Nucleus accumbens (tissue), 56 donors: ENCODE results near the gene MEF2A.

Experiments used
- DNase-seq, 56 donors: peaks; one replicate each; lab custom pipeline; 2025; lab: John Stamatoyannopoulos, UW

The MEF2A gene

DNA sequence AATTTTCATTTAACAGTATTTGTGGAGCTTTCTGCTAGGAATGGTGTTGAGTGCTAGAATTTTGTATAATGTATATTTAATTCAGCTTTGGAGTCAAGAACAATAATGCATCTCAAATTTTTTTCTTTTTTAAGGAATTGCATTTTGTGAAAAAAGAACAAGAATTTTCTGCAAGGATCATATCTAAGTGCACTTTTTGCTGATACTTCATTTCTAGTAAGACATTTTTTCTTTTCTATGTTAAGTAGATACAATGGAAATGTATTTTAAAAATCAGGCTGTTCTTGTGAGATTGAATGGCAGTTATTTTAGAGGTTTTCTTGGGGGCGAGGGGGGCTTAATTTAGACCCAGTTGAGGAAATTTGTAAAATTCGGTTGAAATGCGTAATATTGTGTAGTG is 32.5 kb downstream of the MEF2A start:
- DNase-seq = no peak

DNA sequence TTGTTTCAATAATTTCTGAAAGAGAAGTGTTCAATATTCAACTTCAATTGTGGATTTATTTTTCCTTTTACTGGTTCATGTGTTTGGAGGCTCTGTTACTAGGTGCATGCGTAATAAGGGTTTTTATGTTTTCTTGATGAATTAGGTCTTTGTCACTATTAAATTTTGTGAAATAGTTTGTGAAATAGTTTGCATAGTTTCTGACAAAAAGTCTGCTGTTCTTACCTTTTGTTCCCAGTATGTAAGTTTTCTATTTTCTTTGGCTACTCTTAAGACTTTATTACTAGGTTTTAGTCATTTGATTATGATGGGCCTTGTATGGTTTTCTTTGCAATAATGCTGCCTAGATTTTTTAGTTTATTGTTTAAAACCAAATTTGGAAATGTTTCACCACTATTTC is 38.0 kb downstream of the MEF2A start:
- DNase-seq = no peak

DNA sequence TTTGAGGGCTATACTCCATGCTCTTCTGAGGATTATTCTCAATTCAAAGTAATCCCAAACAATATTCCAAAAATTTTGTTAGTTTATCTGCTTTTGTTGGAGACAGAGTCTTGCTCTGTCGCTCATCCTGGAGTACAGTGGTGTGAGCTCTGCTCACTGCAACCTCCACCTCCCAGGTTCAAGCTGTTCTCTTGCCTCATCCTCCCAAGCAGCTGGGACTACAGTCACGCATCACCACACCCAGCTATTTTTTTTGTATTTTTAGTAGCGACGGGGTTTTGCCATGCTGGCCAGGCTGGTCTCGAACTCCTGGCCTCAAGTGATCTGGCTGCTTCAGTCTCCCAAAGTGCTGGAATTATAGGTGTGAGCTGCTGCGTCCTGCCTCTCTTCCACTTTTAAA is 39.1 kb downstream of the MEF2A start:
- no peak for DNase-seq

DNA sequence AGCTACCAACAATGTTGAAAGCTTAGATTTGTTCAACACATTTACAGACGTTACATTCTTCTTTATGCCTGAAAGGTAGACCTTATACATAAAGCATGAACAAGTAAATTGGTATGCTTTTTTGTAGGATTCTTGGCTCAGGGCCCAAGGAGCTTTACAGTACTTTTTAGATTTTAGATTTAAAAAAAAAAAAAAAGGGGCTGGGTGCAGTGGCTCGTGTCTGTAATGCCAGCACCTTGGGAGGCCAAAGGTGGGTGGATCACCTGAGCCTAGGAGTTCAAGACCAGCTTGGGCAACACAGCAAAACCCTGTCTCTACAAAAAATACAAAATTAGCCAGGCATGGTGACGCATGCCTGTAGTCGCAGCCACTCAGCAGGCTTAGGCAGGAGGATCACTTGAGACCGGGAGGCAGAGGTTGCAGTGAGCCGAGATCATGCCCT is 39.7 kb downstream of the MEF2A start:
- DNase-seq = no peak

DNA sequence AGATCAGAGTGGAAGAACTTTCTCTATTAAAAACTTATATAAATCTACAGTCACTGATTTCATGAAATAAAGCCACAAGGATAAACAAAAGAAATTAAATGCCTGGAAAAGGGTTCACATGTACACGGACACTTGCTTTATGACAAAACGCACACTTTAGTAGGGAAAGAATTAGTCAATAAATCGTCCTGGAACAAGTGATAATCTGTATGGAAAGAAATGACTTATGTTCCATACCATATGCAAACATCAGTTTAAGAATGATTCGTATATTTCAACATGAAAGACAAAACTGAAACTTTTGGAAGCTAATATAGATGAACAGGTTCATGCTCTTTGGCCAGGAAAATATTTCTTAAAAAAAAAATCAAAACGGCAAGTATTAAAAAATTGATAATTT is 40.2 kb downstream of the MEF2A start:
- DNase-seq = no peak

DNA sequence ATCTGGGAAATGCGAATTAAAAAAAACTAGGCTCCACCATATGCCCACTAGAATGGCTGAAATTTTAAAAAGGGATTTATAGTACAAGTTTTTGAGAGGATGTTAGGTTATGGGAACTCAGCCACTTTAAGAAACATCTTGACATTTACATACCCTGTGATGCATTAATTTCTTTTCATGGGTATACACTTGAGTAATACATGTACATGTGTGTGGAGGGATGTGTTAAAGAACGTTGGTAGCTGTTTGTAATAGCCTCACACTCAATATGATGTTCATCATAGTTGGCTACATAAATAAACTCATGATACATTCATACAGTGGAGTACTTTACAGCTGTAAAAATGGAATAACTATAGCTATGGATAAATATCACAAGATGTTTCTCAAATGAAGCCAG is 40.9 kb downstream of the MEF2A start:
- no peak for DNase-seq

DNA sequence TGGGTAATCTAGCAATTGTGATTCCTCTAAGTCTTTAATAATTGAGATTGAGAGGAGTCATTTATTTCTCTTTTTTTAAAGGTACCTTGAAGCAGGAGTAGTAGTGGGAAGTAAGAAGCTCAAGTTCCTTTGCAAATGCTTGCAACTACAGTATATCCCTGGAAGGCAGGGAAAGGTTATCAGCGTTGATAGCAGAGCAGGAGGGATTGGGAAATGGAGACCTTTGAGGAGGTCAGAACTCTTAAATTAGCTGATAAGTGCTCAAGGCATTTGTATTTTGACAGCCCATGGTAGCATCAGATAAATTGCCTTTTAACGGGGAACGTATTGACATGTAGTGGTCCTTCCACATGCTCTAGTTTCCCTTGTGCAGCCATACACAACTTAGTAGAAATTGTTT is 47.7 kb downstream of the MEF2A start:
- DNase-seq = no peak

DNA sequence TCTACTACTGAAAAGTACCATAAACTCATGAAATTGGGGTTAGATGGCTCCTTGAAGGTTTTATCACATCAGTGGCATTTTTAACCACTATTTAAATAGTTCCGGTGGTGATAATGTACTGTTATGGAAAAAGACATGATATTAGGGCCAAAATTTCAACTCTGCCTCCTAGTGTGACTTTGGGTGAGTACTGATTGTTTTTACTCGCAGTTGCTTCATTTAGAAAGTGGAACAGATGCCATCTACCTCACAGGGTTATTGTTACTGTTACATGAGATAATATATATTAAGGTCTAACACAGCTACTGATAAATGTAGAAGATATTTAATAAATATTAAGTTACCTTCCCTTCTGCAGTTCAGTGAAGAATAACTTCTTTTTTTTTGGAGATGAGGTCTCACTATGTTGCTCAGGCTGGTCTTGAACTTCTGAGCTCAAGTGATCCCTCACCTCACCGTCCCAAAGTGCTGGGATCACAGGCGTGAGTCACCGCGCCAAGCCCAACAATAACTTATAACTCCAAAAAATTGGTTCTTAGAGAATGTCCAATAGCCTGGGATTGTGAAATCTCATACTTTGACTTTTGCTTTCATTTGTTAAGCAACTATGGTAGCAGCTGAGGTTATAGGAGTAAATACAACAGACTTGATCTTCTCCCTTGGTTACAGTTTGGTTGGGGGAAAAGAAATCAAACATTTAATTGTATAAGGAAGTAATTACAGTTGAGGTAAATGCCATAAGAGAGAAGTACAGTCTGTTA is 48.3 kb downstream of the MEF2A start:
- no peak for DNase-seq

DNA sequence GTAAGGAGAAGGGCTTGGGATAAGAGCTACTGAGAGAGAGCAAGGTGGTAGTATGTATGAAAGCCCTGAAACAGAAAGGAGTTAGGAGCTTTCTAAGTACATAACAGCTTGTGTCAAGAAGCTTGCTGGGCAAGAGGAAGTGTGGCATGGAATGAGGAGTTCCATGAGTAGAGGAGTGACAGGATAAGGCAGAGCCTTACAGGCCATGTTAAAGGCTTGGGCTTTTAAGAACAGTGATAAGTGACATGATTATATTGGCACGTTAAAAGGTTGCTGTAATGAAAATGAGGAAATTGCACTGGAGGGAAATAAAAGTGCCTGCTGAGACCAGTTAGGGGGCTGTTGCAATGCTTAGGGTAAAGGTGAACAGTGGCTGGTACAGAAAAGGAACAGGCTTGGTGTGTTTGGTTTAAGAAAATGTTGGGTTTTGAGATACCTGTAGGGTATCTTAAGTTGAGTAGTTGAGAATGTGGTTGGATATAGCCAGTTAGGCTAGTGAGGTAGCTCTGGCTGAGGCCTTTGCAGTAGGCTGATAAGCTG is 49.0 kb downstream of the MEF2A start:
- DNase-seq = no peak

DNA sequence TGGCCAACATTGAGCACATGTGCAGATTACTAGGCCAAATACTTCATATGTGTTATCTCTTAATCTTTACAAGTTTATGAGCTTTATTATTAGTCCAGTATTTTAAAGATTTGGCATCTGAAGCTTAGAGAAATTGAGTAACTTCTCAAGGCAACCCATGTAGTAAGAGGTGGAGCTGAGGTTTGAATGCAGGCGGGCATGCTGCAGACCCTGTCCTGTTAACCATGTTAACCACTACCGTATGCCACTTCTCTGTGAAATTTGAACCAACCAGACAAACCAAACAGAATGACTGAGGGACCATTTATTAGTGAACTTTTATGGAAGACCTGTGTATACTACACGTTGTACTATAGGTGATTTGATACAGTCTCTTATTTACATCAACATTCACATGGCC is 49.7 kb downstream of the MEF2A start:
- DNase-seq = no peak

DNA sequence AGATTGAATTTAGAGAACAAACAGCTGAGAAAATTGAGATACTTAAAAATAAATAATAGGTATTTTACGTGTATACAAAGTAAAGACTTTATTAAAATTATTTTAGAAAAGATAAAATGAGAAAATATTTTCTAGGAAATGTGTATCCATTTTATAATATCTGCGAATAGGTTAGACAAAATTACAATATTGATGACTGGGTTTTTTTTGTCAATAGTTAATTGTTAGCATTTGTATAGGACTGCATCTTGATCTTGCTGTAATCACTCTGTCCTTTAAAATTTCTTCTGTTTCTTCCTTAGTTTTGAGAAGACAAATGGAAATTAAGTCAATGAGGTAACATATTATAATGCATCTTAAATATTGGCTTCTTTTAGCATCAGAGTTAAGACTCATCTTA is 50.3 kb downstream of the MEF2A start:
- no peak for DNase-seq

DNA sequence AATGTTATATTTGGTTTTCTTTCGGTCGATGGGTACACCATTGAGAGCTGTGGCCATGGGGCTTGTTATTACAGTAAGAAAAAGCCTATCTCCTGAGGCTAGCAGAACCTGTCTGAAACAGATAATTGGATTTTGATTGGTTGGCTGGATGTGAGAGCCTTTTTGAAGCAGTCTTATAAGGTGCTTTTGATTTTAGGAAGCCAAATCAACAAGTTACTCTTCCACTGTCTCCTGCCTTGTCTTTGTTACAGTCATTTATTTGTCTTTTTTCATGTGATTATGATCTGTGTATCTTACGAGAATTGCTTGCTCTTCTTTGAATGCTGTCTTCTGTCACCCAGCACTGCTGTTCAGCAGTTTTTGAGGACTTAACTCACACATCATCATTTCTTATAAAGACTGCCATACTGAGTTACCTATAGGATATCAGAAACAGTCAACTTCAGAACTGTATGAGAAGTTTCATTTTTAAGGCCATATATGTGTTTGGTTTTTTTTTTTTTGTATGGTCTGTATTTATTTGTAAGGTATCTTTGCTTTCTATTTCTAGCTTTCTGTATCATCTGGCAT is 51.1 kb downstream of the MEF2A start:
- DNase-seq = no peak

DNA sequence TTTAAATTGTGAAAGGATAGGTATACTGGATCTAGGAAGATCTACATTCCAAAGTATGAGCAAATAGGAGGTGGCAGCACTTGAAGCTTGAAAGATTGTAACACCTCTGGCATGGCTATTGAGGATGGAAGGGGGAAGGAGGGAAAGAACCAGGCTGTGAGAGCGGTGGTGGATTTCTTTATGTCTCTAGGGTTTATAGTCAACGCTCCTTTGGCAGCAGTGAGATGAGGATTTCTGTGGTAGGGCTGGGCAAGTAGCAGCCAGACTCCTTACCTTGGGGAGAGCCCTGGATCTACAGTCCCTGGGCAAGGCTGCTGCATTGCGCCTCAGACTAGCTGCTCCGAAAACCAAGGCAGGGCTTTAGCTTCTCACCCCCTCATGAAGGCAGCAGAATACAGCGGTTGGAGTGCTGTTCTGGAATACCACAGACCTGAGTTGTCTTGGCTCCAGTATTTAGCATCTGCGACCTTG is 53.2 kb downstream of the MEF2A start:
- no peak for DNase-seq

DNA sequence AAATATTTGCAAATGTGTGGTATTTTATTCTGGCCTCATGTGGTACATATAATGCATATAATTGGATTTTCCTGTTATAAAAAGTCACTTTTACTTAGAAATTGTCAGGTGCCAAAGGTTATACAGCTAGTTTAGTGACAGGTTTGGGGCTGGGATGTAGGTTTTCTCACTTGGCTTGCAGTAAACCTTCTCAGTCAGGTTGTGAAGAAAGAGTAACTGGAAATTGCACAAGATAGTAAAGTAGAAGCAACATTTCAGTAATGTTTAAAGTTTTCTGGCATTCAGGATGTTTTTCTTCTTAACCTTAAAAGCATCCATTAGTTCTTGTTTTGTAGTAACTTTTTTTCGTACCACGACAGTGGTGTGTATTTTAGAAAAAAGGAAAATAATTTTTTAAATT is 53.9 kb downstream of the MEF2A start:
- DNase-seq = no peak

DNA sequence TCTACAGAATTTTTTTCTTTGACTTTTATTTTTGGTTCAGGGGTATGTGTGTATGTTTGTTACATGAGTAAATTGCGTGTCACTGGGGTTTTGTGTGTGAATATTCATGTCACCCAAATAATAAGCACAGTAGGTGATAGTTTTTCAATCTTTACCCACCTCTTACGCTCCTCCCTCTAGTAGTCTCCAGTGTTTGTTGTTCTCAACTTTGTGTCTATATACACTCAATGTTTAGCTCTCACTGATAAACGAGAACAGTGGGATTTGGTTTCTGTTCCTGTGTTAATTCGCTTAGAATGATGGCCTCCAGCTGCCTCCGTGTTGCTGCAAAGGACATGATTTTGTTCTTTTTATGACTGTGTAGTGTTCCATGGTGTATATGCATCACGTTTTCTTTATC is 54.4 kb downstream of the MEF2A start:
- no peak for DNase-seq

DNA sequence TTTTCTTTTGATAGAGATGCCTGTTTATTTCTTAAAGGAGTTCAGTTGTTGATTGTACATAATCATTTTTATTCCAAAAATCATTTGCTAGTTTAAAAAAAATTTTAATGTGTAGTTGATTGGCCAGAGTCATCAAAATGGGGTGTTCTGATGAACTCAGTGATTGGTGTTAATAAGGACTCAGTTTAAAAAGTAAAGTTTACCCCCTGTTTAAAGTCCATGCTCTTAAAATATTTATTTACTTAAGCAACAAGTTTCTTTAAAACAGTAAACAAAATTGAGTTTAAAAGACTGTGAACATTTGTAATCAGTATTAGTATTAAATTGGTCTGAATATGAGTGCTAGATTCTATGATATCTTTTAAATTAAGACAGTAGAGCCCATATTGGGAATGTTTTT is 56.0 kb downstream of the MEF2A start:
- no peak for DNase-seq

DNA sequence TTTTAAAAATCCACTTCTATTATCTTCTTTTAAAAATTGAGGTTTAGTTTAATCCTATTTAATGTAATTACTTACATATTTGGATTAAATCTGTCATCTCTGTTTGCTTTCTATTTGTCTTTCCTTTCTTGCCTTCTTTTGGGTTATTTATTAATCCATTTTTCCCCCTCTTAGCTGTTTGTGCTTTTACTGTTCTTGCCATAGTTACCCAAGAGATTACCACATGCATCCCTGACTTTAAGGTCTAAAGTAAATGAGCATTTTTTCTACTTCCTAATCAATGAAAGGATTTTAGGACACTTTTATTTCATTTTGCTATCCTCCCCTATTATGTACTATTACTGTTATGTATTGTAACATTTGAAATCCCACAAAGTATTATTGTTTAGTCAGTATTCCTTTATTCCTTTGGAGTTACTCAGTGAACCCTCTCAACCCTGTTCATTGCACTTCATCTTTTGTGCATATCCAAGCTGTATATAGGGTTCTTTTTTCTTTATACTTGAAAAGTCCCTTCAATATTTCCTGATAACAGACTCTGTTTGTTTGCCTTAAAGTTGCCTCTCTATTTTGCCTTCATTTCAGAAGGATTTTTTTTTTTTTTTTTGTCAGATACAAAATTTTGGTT is 62.7 kb downstream of the MEF2A start:
- no peak for DNase-seq

DNA sequence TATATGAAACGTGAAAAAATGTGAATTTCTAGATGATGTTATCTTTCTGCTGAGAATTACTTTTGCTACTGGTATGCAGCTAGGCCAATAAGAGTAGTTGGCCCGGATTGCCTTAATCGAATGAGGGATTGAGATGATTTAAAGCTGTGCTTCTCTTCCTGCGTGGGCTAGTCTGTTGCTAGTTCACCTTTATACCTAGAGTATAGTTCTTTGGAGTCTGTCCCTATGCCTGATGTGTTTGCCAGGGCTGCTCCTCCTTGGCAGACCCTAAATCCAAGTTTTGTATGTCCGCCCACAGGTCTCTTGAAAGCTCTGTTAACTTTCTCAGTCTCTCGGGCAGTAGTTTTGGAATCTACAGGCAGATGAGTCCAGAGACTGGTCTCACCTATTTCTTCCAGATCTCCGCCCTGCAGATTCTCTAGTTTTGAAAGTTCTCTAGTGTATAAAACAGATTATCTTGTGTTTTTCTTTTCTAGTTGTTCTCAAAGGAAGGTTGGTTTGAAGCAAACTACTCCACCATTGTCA is 64.9 kb downstream of the MEF2A start:
- no peak for DNase-seq

DNA sequence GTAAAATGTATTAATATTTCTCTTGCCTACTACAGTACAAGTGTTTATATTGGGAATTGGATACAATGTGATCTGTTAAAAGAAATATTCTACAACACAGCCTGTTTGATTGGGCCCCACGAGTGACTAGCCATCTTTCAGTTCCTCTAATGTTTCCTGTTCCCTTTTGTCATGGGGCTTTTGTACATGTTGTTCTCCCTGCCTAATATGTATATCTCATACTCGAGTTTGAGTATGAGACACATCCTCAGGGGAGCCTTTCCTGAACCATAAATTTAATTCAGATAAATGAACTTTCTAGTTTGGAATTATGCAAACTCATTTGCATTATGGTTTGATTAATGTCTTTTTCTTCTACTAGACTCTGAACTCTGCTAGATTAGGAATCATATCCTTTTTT is 65.5 kb downstream of the MEF2A start:
- no peak for DNase-seq

DNA sequence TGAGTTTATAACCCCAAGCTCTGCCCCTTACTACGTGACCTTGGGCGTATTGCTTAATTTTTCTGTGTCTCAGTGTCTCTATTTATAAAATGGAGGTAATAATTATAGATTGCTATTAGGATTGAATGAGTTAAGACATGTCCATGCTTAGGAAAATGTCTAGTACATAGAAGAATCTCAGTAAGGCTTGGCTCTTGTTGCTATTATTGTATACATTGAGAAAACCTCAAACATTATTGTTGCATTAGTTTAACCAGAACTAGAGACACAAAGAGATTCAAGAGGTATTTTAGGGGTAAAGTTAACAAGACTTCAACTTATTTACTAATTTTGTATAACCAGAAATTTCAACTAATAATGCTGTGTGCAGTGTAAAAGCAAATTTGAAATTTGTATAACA is 66.7 kb downstream of the MEF2A start:
- no peak for DNase-seq

DNA sequence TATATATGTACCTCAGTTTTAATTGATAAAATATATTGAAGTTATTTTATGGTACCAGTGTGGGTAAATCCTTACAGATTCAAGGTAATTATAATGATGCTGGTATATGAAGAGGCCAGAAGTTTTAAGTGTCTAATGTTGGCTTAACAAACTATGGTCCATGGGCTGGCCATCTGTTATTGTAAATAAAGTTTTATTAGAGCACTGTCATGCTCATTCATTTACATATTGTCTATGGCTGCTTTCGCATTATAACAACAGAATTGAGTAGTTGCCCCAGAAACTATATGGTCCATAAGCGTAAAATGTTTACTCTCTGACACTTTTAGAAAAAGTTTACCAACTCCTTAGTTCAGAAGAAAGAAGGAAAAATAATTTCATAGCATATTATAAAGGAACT is 67.9 kb downstream of the MEF2A start:
- DNase-seq = no peak

DNA sequence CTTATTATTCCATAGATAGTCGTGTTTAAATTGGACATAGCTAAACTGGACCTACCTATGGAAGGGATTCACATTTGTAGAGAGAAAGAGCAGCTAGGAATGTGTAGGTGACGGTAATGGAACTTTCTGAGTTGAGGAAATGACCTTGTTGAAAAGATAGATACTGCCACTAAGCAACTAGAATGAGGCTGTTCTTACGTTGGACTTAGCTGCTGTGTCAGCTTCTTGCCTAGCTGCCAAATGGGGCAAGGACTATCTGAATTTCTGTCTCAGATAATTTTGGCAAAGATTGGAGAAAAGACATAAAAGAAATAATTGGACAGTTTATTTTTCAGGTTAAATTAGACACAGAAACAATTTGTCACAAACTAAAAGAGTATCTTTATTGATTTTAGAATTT is 68.8 kb downstream of the MEF2A start:
- DNase-seq = no peak
